Liver (tissue), 9 donors: ENCODE measurements around the gene PCDHB2. TPM values are rescaled to one million over a fixed set of nuclear protein-coding genes. Genes with fewer than 3 reads are reported as not detected.
A peak's percentile ranks its signal among the peaks of the same experiment; 100 is the strongest.
"Not testable (repeated sequence)": the region's sequence is repeated elsewhere in the genome, so short reads cannot be mapped to it uniquely, and the experiment has no call there.

ENCODE experiments used
- DNase-seq: peaks from one replicate; pipeline ENCODE4 v3.0.0-alpha.2; 2017; ENCODE audit warnings: low spot score
- H3K27ac ChIP-seq, 2 donors: one replicate each; pipeline ENCODE4 v1.7.0; 2013; ENCODE audit warnings: inconsistent platforms in 2 of 2, low read length in 2 of 2, control low read depth in 1 of 2, low read depth in 1 of 2, mild to moderate bottlenecking in 1 of 2
- H3K27me3 ChIP-seq, 4 donors: one replicate each; pipeline versions ENCODE4 v1.6.1 to v1.7.0; 2013; ENCODE audit warnings: low read length in 3 of 4, inconsistent platforms in 1 of 4, mild to moderate bottlenecking in 1 of 4, moderate library complexity in 1 of 4; ENCODE audit not compliant: control insufficient read depth in 4 of 4, insufficient read depth in 4 of 4
- H3K36me3 ChIP-seq, 4 donors: one replicate each; pipeline versions ENCODE4 v1.6.1 to v1.7.0; 2013; ENCODE audit warnings: low read length in 3 of 4, mild to moderate bottlenecking in 3 of 4, low read depth in 1 of 4, moderate library complexity in 1 of 4; ENCODE audit not compliant: control insufficient read depth in 4 of 4, insufficient read depth in 3 of 4
- H3K4me1 ChIP-seq, 4 donors: one replicate each; pipeline versions ENCODE4 v1.6.1 to v1.7.0; 2013; ENCODE audit warnings: low read length in 3 of 4, mild to moderate bottlenecking in 3 of 4, moderate library complexity in 1 of 4; ENCODE audit not compliant: control insufficient read depth in 4 of 4, insufficient read depth in 4 of 4
- H3K4me3 ChIP-seq, 3 donors: one replicate each; pipeline versions ENCODE4 v1.6.1 to v1.7.0; 2013; ENCODE audit warnings: low read length in 3 of 3, control low read depth in 1 of 3, low read depth in 1 of 3, mild to moderate bottlenecking in 1 of 3
- H3K9ac ChIP-seq, 2 donors: one replicate each; pipeline ENCODE4 v1.7.0; 2013; ENCODE audit warnings: low read length in 2 of 2, mild to moderate bottlenecking in 2 of 2, moderate library complexity in 2 of 2, control low read depth in 1 of 2, low read depth in 1 of 2
- H3K9me3 ChIP-seq, 4 donors: one replicate each; pipeline versions ENCODE4 v1.6.1 to v1.7.0; 2013; ENCODE audit warnings: low read length in 3 of 4; ENCODE audit not compliant: control insufficient read depth in 4 of 4
- EGR1 ChIP-seq, 2 donors: IDR thresholded peaks; 2 replicates each; pipeline ENCODE4 v1.6.1; 2016 to 2018; ENCODE audit warnings: antibody characterized with exemption in 2 of 2, low read depth in 2 of 2
- FOXA1 ChIP-seq: IDR thresholded peaks from 2 replicates; pipeline ENCODE4 v1.6.1; 2016; ENCODE audit warnings: antibody characterized with exemption
- FOXA2 ChIP-seq: IDR thresholded peaks from 2 replicates; pipeline ENCODE4 v1.6.1; 2016; ENCODE audit warnings: antibody characterized with exemption
- GABPA ChIP-seq, 2 donors: IDR thresholded peaks in 1 of 2; conservative IDR thresholded peaks in 1 of 2; 2 replicates each; pipeline ENCODE4 v1.6.1; 2016; ENCODE audit warnings: antibody characterized with exemption in 2 of 2, mild to moderate bottlenecking in 1 of 2, moderate library complexity in 1 of 2
- HNF4A ChIP-seq, 2 donors: conservative IDR thresholded peaks; 2 replicates each; pipeline ENCODE4 v1.6.1; 2016; ENCODE audit warnings: antibody characterized with exemption in 2 of 2, mild to moderate bottlenecking in 2 of 2
- HNF4G ChIP-seq: IDR thresholded peaks from 2 replicates; pipeline ENCODE4 v1.6.1; 2016; ENCODE audit warnings: antibody characterized with exemption
- JUND ChIP-seq, 2 donors: IDR thresholded peaks; 2 replicates each; pipeline ENCODE4 v1.6.1; 2016; ENCODE audit warnings: antibody characterized with exemption in 2 of 2
- RAD21 ChIP-seq, 2 donors: IDR thresholded peaks; 2 replicates each; pipeline ENCODE4 v1.6.1; 2016; ENCODE audit warnings: antibody characterized with exemption in 2 of 2, mild to moderate bottlenecking in 2 of 2
- REST ChIP-seq: IDR thresholded peaks from 2 replicates; pipeline ENCODE4 v1.6.1; 2016; ENCODE audit warnings: antibody characterized with exemption, mild to moderate bottlenecking
- RXRA ChIP-seq, 2 donors: IDR thresholded peaks; 2 replicates each; pipeline ENCODE4 v1.6.1; 2017 to 2018; ENCODE audit warnings: antibody characterized with exemption in 2 of 2, mild to moderate bottlenecking in 1 of 2
- SP1 ChIP-seq: IDR thresholded peaks from 2 replicates; pipeline ENCODE4 v1.6.1; 2018; ENCODE audit warnings: antibody characterized with exemption, mild to moderate bottlenecking
- TAF1 ChIP-seq: conservative IDR thresholded peaks from 2 replicates; pipeline ENCODE4 v1.6.1; 2016; ENCODE audit warnings: antibody characterized with exemption, mild to moderate bottlenecking
- YY1 ChIP-seq: IDR thresholded peaks from 2 replicates; pipeline ENCODE4 v1.6.1; 2016; ENCODE audit warnings: antibody characterized with exemption, mild to moderate bottlenecking
- whole genome bisulfite sequencing: extraction: QIAGEN DNeasy Blood & Tissue Kit; methylation state at CpG from one replicate; pipeline ENCODE4 v1.1.7; 2013; 5-methylcytosine and 5-hydroxymethylcytosine counted together
- polyA plus RNA-seq, 2 donors: library from polyadenylated mRNA; stranded (reverse) in 1 of 2; unstranded in 1 of 2; fragments of 200-250 nt in 1 of 2; fragments of >200 nt in 1 of 2; fragmentation: Nextera tagmentation in 1 of 2; extraction: Ambion mirVana in 1 of 2; gene quantifications; one replicate each; pipeline versions ENCODE4 v1.2.1 to v1.2.3, GENCODE V29; 2013 to 2015
- total RNA-seq, 2 donors: library from RNA; depleted of rRNA; stranded (reverse); fragments of >200 nt; gene quantifications; one replicate each; pipeline ENCODE4 v1.2.3, GENCODE V29; 2014
- TF ChIP-seq, protein P1 (sequence below): IDR thresholded peaks from 2 replicates; pipeline ENCODE4 v1.6.1; 2016; ENCODE audit warnings: antibody characterized with exemption
- TF ChIP-seq, protein P2 (sequence below): IDR thresholded peaks from 2 replicates; pipeline ENCODE4 v1.6.1; 2016; ENCODE audit warnings: antibody characterized with exemption
- TF ChIP-seq, protein P3 (sequence below): IDR thresholded peaks from 2 replicates; pipeline ENCODE4 v1.6.1; 2016; ENCODE audit warnings: antibody characterized with exemption
- donor health status: healthy.
- donor health status: healthy.
- donor health status: healthy.
- donor health status: healthy.
- donor health status: healthy.

Gene PCDHB2
- total and polyA plus RNA-seq, 4 donors = 0.05 to 0.09 (median 0.08) TPM; not detected in 1

DNA sequence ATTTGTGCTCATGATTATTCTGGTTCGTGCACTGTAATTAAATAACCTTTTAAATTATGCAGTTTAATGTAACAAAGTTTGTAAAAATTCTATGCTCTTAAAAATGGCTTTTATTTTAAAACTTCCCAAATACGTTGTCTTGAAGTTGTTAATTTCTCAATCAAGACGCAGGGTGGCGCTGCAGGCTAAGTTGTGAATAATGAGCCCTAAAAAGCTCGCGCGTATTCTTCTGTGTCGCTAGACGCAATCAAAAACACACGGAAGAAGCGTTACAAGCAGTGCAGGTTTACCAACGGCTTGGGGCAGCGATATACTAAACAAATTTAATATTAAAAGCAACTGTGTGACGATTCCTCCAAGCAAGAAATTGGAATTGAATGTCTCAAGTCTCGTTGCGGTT lies 27.1 kb downstream of the PCDHB2 start, which contains the start of gene PCDHB4:
TSS of gene PCDHB4 (plus strand) at position 256 of the 400 bp plus-strand sequence. CDS start 181 bp downstream, outside the sequence.
- Histone ChIP-seq H3K4me1 (no peaks in the 10 kb centered on the region), H3K9ac (no peak within 1 kb of the TSS), H3K9me3 (peaks cover 8 to 24% (median 13%) of the 10 kb centered on the region in 4 donors), H3K36me3 (no peaks in the 10 kb centered on the region), H3K27ac (no peak within 1 kb of the TSS), H3K27me3 (peaks cover 0 to 6% (median 4%) of the 10 kb centered on the region in 4 donors), H3K4me3 (peak within 1 kb of the TSS in 2 of 3 donors; percentile 9 to 16)
- TF ChIP-seq RAD21 (IDR thresholded peaks at IDR 0.05) = no peak
- TF ChIP-seq, protein P1, sequence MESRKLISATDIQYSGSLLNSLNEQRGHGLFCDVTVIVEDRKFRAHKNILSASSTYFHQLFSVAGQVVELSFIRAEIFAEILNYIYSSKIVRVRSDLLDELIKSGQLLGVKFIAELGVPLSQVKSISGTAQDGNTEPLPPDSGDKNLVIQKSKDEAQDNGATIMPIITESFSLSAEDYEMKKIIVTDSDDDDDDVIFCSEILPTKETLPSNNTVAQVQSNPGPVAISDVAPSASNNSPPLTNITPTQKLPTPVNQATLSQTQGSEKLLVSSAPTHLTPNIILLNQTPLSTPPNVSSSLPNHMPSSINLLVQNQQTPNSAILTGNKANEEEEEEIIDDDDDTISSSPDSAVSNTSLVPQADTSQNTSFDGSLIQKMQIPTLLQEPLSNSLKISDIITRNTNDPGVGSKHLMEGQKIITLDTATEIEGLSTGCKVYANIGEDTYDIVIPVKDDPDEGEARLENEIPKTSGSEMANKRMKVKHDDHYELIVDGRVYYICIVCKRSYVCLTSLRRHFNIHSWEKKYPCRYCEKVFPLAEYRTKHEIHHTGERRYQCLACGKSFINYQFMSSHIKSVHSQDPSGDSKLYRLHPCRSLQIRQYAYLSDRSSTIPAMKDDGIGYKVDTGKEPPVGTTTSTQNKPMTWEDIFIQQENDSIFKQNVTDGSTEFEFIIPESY = no peak
- no peak for DNase-seq
- WGBS = 13% methylated on average over 16 of the region's 16 CpGs

- Histone ChIP-seq H3K9ac (no peak overlapping the region), H3K36me3 (no peaks in the 10 kb centered on the region), H3K4me1 (no peaks in the 10 kb centered on the region), H3K9me3 (peaks cover 4 to 20% (median 9%) of the 10 kb centered on the region in 4 donors), H3K4me3 (peak overlapping the region in 2 of 3 donors; percentile 9 to 16), H3K27ac (no peak overlapping the region), H3K27me3 (peaks cover 0 to 6% (median 4%) of the 10 kb centered on the region in 4 donors)
- TF ChIP-seq, protein P1 = no peak
- no peak for TF ChIP-seq TAF1
- TF ChIP-seq, protein P2, sequence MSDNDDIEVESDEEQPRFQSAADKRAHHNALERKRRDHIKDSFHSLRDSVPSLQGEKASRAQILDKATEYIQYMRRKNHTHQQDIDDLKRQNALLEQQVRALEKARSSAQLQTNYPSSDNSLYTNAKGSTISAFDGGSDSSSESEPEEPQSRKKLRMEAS = no peak
- TF ChIP-seq GABPA (IDR thresholded peaks at IDR 0.05 in 1 of 2, conservative IDR thresholded peaks at IDR 0.05 in 1 of 2) = no peak
- TF ChIP-seq REST = no peak
- no peak for TF ChIP-seq FOXA1
- no peak for TF ChIP-seq HNF4A (conservative IDR thresholded peaks at IDR 0.05)
- TF ChIP-seq HNF4G = no peak
- TF ChIP-seq JUND (IDR thresholded peaks at IDR 0.05) = no peak
- TF ChIP-seq EGR1 (IDR thresholded peaks at IDR 0.05; ENCODE audit: low read depth in 2 of 2) = no peak
- TF ChIP-seq, protein P3, sequence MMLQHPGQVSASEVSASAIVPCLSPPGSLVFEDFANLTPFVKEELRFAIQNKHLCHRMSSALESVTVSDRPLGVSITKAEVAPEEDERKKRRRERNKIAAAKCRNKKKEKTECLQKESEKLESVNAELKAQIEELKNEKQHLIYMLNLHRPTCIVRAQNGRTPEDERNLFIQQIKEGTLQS = no peak
- TF ChIP-seq FOXA2 = no peak
- TF ChIP-seq RAD21 (IDR thresholded peaks at IDR 0.05) = no peak
- no peak for TF ChIP-seq SP1
- no peak for TF ChIP-seq YY1
- no peak for TF ChIP-seq RXRA (IDR thresholded peaks at IDR 0.05)
- WGBS = 35% methylated on average over 12 of the region's 12 CpGs
- DNase-seq = no peak
Measured at GRCh38 chr5:141121985-141122384, 27.6 kb downstream of the PCDHB2 start.

GRCh38 chr5:141123396-141124135 lies 29.2 kb downstream of the PCDHB2 start:
- not testable (repeated sequence) for H3K27me3 ChIP-seq, H3K4me3 ChIP-seq, DNase-seq, H3K27ac ChIP-seq, H3K36me3 ChIP-seq, H3K4me1 ChIP-seq, H3K9ac ChIP-seq
- peaks cover 4 to 19% (median 9%) of the 10 kb centered on the region in 4 donors for H3K9me3 ChIP-seq
- WGBS = 33% methylated on average over 64 of the region's 73 CpGs
